Activated CD4-positive, CD25-positive, alpha-beta regulatory T cell treated with anti-CD3 and anti-CD28 coated beads, Interleukin-2, amount 50 U/mL, for 72 hours (primary cell): ENCODE data around the gene SORCS2.

Experiments
- DNase-seq: peaks from one replicate; pipeline ENCODE4 v3.0.0; 2021

The SORCS2 gene

DNA sequence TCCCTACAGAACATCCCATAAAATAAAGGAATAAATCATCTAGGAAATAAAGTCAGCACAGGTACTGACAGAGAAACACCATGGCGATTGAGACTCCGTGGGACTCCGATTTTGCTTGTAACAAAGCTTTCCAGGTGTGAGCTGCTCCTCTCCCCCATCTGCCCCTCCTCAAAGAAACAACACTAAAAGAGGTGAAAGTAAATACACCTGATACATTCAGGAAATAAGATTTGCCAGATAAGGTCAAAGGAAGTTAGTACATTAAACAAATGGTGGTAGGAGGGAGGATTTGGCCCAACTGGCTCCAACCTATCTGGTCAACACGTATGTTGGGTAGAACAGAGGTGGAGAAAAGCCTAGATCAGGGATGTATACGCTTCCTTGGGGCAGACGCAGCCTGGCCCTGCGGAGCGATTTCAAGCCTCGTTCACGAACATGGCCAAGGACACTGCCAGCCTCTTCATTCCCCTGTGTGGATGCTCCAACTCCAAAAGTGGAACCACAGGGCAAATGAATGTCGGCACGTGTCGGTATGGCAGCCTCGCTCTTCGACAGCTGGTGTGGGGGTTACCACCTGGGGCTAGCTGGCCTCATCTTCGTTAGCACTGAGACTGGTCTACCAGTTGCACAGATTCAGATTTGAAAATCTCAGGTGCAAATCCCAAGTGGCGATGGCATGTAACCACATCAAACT, 584.8 kb downstream of the SORCS2 start:
- DNase-seq, result no peak

GRCh38 chr4:7777871-7778509, 585.7 kb downstream of the SORCS2 start:
- DNase-seq, result no peak

DNA sequence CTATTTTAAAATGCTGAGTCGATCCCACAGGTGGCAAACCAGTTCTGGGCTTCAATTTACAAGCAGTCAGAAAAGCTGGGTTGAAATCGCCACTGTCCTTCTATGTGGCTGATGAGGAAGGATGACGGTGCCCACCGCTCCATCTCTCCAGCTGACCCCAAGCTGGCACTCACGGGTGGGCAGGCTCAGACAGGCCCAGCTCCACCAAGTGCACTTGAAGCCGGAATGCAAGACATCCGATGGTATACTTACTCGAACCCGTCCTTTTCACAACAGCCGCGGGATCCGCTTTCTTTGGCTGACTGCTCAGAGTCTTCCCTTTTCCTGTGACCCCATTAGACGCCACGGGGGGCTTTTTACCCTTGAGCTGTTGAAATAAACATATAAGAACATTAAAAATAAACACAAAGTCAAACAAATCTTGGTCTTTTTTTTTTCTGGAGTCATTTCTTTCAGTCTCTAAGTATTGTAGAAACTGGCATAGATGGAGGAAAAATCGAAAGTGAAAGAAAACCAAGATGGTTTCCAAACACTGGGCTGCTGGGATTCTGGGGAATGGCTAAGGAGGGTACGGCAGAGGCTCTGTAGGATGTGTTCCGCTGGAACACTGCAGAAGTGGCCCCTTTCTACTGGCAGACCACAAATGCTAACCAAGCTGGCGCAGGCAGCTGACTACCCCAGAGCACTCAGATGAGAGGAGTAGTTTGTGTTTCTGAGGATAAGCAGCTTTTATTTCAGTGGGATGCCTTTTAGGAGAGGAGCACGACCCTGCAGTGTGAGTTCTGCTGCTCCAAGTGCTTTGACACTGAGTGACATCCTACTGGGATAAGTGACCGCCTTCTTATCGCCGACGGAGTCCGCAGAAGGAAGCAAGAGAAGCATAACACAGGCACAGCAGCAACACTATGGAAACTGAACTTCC, 586.4 kb downstream of the SORCS2 start:
- no peak for DNase-seq

DNA sequence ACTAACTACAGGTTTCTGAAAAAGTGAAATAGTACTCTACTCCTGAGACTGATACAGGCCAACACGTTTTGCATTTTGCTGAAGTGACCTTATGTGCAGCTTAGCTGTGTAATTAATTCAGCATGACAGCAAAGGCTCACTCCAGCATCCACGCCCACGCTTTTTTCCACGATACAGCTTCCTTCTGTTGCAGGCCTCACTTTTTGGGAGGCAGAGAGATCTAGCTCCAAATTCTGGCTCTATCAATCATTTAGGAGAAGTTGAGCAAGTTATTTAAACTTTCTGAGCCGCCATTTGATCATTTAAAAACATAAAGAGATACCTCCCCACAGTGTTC, 587.1 kb downstream of the SORCS2 start:
- no peak for DNase-seq

DNA sequence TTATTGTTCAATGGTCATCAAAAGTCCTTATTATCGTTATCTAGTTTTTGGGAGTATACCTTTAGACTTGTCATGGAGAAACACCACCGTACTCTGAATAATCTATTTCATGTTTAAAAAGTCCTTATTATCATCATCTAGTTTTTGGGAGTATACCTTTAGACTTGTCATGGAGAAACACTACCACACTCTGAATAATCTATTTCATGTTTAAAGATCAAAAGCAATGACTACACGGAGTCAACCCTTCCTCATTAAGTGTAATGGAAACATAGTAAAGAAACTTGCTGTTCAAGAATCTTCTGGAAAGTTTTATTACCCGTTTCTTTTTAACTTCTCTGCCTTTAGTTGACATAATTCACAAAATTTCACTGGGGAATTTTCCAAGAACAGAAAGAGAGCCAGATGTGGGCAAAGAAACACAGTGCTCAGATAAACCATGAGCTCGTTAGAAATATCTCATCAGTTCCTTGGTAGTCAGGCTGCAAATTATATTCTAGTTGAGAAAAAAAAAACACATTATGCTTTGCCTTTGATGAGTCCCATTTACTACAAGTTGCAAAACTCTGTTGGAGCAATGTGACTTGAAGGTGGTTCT, 588.5 kb downstream of the SORCS2 start:
- no peak for DNase-seq

DNA sequence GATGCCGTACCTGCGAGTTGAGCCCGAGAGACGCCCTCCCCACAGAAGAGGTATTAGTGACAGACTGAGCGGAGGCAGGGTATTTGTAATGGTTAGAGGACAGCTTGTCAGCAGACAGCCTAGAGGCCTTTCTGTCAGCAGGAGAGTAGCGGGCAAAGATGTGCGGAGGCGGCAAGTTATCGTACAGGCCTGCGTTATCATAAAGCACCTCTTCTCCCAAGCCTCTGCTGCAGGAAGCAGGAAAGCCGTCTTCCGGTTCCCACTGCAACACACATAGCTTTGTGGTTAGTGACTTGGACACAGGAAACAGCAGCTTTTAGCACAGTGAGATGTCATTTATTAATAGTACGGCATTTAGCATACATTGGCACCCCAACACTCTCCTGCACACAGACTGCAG, 589.0 kb downstream of the SORCS2 start:
- no peak for DNase-seq

GRCh38 chr4:7781993-7782392, 589.7 kb downstream of the SORCS2 start:
- no peak for DNase-seq

DNA sequence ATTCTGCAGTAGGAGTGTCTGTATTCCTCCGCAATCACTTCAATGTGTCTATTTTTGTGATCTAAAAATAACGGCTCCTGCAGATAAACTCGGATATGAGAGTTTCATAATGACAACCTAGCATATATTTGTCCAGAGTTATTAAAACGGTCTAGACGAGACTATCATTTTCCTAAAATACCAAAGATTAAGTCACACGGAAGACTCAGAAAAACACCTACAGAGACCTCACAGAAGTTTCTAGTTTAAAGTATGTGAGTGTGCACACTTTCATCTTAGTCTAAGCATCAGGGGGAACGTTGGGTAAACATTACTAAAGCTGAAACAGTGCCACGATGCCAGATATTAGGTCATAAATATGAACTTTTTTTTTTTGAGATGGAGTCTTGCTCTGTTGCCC, 590.4 kb downstream of the SORCS2 start:
- no peak for DNase-seq

- no peak for DNase-seq
These were observed 591.2 kb downstream of the SORCS2 start for GRCh38 chr4:7783541-7783940.

- no peak for DNase-seq
These were observed 592.0 kb downstream of the SORCS2 start for GRCh38 chr4:7784131-7784870.

- DNase-seq, result no peak
These were observed 592.7 kb downstream of the SORCS2 start for GRCh38 chr4:7785017-7785416.

DNA sequence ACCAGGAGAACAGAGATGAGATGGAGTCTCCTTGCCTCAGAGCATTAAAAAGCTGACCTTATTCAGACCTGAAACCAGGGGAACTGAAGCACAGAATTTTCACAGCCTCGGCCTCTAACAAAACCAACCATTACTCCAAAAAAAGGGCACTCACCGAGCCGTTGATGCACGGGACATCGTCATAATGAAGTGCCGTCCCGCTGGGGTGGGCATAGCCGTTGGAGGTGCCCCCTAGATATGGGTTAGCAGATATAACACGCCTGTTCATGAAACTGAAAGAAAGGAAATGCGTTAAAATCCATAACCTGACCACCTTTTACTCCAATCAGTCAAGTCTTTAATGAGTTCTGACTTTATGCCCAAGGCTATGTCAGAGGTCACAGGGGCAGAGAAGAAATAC, 593.7 kb downstream of the SORCS2 start:
- no peak for DNase-seq

GRCh38 chr4:7786517-7786916, 594.2 kb downstream of the SORCS2 start:
- DNase-seq, result no peak

DNA sequence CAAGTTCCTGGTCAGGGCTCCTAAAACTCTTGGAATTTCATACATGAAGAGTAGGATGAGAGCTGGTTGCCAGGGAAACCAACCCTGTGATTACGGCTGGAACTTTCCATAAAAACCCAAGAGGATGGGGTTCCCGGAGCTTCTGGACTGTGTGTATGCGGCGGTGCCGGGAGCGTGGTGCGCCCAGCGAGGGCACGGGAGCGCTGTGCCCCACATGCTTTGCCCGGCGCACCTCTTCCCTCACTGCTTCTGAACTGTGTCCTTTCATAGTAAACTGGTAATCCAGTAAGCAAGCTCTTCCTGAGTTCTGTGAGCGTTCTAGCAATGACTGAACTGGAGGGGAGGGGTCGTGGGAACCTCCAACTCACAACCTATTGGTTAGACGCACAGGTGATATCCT, 594.7 kb downstream of the SORCS2 start:
- no peak for DNase-seq

- no peak for DNase-seq
These were observed 595.4 kb downstream of the SORCS2 start for GRCh38 chr4:7787681-7788141.

- no peak for DNase-seq
These were observed 595.9 kb downstream of the SORCS2 start for GRCh38 chr4:7788193-7788592.

- DNase-seq, result no peak
These were observed 596.5 kb downstream of the SORCS2 start for GRCh38 chr4:7788694-7789425.

DNA sequence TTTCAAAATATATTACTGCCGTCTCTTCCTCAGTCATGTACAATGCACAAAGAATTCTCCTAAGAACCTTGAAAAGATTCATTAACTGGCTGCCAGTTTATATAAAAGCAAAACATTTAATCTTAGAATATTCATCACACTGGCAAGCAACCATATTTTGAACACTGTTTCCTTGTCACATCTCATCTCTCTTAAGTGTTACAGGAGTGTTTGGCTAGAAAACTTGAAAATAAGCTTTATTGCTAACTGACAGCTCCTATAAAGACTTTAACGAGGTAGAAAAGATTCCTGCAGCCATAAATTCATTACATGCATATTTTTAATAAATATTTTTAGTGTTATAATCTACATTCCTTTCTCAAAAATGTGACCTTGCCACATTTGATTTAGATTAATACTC, 597.7 kb downstream of the SORCS2 start:
- DNase-seq, result no peak

DNA sequence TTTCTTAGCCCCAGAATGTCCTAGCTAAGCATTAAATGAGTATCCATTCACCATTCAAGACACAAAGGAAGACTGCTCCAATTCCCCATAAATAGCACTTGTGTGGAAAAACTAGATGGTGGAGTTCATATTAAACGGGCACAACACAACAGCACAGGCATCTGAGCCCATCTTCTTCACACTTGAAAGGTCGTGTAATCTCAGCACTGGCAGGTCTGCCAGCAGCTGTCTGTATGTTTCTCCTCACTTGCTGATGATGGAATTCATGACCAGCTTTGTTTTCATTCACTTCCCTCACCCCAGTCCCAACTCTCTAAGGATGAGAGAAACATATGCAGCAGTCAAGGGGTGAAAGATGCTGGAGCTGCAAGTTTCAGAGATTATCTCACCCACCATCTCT, 598.7 kb downstream of the SORCS2 start:
- no peak for DNase-seq
